HepG2 (cell line): ENCODE measurements around the gene ADAP2. TPM values are rescaled to one million over a fixed set of nuclear protein-coding genes. Genes with fewer than 3 reads are reported as not detected.

Experiments
- ARNT2 ChIP-seq: sonication (generic); formaldehyde crosslinking; IDR thresholded peaks from 2 replicates; pipeline ENCODE4 v1.8.0; 2022; ENCODE audit warnings: mild to moderate bottlenecking, low read depth, missing genetic modification reagents, moderate library complexity
- HBP1 ChIP-seq: IDR thresholded peaks from 2 replicates; pipeline ENCODE4 v1.6.1; 2016; ENCODE audit warnings: low read depth, control low read depth
- HOXA9 ChIP-seq: sonication (generic); formaldehyde crosslinking; IDR thresholded peaks from 2 replicates; pipeline ENCODE4 v1.8.1; 2022; ENCODE audit warnings: missing genetic modification reagents, mild to moderate bottlenecking, moderate library complexity, borderline replicate concordance
- IRX3 ChIP-seq: sonication (generic); formaldehyde crosslinking; IDR thresholded peaks from 2 replicates; pipeline ENCODE4 v1.8.1; 2023; ENCODE audit warnings: mild to moderate bottlenecking, low read depth, missing genetic modification reagents, borderline replicate concordance
- KDM3A ChIP-seq: IDR thresholded peaks from 2 replicates; pipeline ENCODE4 v1.6.1; 2018; ENCODE audit warnings: low read depth, missing compliant biosample characterization
- PHF21A ChIP-seq: sonication (generic); formaldehyde crosslinking; IDR thresholded peaks from 2 replicates; pipeline ENCODE4 v1.5.0; 2020; ENCODE audit warnings: mild to moderate bottlenecking, missing genetic modification reagents
- ZFX ChIP-seq: sonication (generic); formaldehyde crosslinking; IDR thresholded peaks from 2 replicates; pipeline ENCODE4 v1.4.0; 2020; ENCODE audit warnings: mild to moderate bottlenecking, low read depth, missing genetic modification reagents, moderate library complexity
- ZNF136 ChIP-seq: sonication (generic); formaldehyde crosslinking; IDR thresholded peaks from 2 replicates; pipeline ENCODE4 v1.8.1; 2022; ENCODE audit warnings: low read depth, mild to moderate bottlenecking, moderate library complexity, missing genetic modification reagents
- ZSCAN12 ChIP-seq: sonication (generic); formaldehyde crosslinking; IDR thresholded peaks from 2 replicates; pipeline ENCODE4 v1.9.0; 2021; ENCODE audit warnings: mild to moderate bottlenecking, missing genetic modification reagents
- polyA plus RNA-seq, 8 experiments: library from polyadenylated mRNA; depleted of rRNA in 3 of 8; stranded (reverse) in 7 of 8; unstranded in 1 of 8; fragments of >200 nt; fragmentation: Illumina TruSeq in 4 of 8; extraction: Trizol in 4 of 8; gene quantifications; 2 replicates each; pipeline versions ENCODE4 v1.2.1 to v1.2.3, GENCODE V29; 2011 to 2016; ENCODE audit warnings: low read depth in 4 of 8, missing spikeins in 1 of 8, mixed read lengths in 1 of 8; ENCODE audit not compliant: insufficient read depth in 1 of 8
- total RNA-seq, 5 experiments: library from RNA; depleted of rRNA; stranded (reverse); fragments of >200 nt; fragmentation: Illumina TruSeq; extraction: Trizol; gene quantifications; 2 replicates each; pipeline ENCODE4 v1.2.3, GENCODE V29; 2016; ENCODE audit warnings: low read depth in 1 of 5
- TF ChIP-seq, protein P1 (sequence below): IDR thresholded peaks from 2 replicates; pipeline ENCODE4 v1.6.1; 2016; ENCODE audit warnings: low read depth, missing genetic modification reagents, missing compliant biosample characterization
- TF ChIP-seq, protein P2 (sequence below), 2 experiments: sonication (generic) in 1 of 2; formaldehyde crosslinking in 1 of 2; IDR thresholded peaks; 2 replicates each; pipeline versions ENCODE4 v1.4.0 to v1.6.1; 2016 to 2020; ENCODE audit warnings: borderline replicate concordance in 1 of 2, low read depth in 1 of 2, mild to moderate bottlenecking in 1 of 2, missing genetic modification reagents in 1 of 2

ADAP2 gene
- total and polyA plus RNA-seq, 2 of the 13 experiments (the other 11 are each of a cell fraction or from before 2014, with no cell fraction given): 0.51 to 0.70 TPM

DNA sequence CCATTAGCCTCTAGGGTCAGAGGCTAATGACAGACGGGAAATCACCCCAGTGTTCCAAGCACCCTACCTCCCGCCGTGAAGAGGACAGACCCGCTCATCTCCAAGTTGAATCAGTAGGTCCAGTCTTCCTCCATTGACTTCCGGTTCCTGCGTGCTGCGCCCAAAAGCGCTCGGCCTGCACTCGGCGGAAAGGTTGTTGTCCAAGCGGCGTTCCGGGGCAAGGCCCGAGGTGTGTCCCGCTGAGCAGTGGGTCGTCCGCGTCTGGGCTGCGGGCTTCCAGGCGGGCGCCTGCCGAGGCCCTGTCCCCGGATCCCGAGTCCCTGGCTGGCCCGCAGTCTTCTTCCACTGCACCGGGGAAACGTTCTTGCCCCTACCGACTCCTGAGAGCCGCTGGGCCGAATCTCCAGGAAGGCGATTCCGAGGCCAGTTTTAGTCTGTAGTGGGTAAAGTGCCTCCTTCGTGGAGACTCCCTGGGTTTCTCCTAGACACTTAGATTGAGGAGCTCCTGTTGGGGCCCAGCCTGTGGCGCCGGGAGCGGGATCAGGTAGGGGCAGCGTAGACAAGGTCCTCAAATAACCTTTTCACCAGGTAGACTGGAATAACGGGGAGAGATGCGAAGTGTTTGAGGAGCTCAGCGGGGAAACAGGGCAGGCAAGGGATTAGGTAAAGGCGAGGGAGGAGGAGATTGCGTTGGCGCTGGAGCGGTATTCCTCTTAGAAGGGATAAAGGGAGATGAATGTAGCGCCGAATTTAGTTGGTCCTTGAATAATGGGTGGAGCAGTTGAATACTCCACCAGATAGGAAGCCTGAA is 15.4 kb upstream of the ADAP2 start, which contains the start of gene TEFM (continued):
- TF ChIP-seq, protein P1, sequence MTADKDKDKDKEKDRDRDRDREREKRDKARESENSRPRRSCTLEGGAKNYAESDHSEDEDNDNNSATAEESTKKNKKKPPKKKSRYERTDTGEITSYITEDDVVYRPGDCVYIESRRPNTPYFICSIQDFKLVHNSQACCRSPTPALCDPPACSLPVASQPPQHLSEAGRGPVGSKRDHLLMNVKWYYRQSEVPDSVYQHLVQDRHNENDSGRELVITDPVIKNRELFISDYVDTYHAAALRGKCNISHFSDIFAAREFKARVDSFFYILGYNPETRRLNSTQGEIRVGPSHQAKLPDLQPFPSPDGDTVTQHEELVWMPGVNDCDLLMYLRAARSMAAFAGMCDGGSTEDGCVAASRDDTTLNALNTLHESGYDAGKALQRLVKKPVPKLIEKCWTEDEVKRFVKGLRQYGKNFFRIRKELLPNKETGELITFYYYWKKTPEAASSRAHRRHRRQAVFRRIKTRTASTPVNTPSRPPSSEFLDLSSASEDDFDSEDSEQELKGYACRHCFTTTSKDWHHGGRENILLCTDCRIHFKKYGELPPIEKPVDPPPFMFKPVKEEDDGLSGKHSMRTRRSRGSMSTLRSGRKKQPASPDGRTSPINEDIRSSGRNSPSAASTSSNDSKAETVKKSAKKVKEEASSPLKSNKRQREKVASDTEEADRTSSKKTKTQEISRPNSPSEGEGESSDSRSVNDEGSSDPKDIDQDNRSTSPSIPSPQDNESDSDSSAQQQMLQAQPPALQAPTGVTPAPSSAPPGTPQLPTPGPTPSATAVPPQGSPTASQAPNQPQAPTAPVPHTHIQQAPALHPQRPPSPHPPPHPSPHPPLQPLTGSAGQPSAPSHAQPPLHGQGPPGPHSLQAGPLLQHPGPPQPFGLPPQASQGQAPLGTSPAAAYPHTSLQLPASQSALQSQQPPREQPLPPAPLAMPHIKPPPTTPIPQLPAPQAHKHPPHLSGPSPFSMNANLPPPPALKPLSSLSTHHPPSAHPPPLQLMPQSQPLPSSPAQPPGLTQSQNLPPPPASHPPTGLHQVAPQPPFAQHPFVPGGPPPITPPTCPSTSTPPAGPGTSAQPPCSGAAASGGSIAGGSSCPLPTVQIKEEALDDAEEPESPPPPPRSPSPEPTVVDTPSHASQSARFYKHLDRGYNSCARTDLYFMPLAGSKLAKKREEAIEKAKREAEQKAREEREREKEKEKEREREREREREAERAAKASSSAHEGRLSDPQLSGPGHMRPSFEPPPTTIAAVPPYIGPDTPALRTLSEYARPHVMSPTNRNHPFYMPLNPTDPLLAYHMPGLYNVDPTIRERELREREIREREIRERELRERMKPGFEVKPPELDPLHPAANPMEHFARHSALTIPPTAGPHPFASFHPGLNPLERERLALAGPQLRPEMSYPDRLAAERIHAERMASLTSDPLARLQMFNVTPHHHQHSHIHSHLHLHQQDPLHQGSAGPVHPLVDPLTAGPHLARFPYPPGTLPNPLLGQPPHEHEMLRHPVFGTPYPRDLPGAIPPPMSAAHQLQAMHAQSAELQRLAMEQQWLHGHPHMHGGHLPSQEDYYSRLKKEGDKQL (CRISPR knock-in tag): no peak; the same call in 1 of the 2 replicates
- peak; percentile 100 for TF ChIP-seq ZFX (CRISPR knock-in tag)
- TF ChIP-seq ARNT2 (CRISPR knock-in tag): peak; percentile 90
- TF ChIP-seq HOXA9 (CRISPR knock-in tag): peak; percentile 30; the same call in 1 of the 2 replicates
- peak; percentile 98 for TF ChIP-seq HBP1 (CRISPR knock-in tag)
- peak; percentile 75; the same call in 1 of the 2 replicates for TF ChIP-seq PHF21A (CRISPR knock-in tag)
- peak; percentile 54; the same call in 1 of the 2 replicates for TF ChIP-seq ZSCAN12 (CRISPR knock-in tag)
- TF ChIP-seq, protein P2, sequence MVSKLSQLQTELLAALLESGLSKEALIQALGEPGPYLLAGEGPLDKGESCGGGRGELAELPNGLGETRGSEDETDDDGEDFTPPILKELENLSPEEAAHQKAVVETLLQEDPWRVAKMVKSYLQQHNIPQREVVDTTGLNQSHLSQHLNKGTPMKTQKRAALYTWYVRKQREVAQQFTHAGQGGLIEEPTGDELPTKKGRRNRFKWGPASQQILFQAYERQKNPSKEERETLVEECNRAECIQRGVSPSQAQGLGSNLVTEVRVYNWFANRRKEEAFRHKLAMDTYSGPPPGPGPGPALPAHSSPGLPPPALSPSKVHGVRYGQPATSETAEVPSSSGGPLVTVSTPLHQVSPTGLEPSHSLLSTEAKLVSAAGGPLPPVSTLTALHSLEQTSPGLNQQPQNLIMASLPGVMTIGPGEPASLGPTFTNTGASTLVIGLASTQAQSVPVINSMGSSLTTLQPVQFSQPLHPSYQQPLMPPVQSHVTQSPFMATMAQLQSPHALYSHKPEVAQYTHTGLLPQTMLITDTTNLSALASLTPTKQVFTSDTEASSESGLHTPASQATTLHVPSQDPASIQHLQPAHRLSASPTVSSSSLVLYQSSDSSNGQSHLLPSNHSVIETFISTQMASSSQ (IDR thresholded peaks at IDR 0.05; ENCODE audit: low read depth): no peak; the same call in 1 of the 2 replicates
- TF ChIP-seq, protein P2 (CRISPR knock-in tag; IDR thresholded peaks at IDR 0.05; ENCODE audit: borderline replicate concordance): peak; percentile 77; the same call in 1 of the 2 replicates
- TF ChIP-seq ZNF136 (CRISPR knock-in tag): peak; percentile 68; the same call in 1 of the 2 replicates
- TF ChIP-seq IRX3 (CRISPR knock-in tag): no peak; the same call in 1 of the 2 replicates
- peak; percentile 99 for TF ChIP-seq KDM3A (CRISPR knock-in tag)
